Peyer's patch (tissue), 4 donors: Measurements from ENCODE around the gene ZNF576.

Experiments
- POLR2A ChIP-seq, 2 donors: fragments of 450-650 bp; IDR thresholded peaks; one replicate each; pipeline ENCODE4 v1.5.1; 2017; ENCODE audit warnings: antibody characterized with exemption in 2 of 2, mild to moderate bottlenecking in 2 of 2, moderate library complexity in 2 of 2
- TF ChIP-seq, protein P1 (sequence below), 6 experiments: fragments of 450-650 bp in 4 of 6; fragments of 200-600 bp in 2 of 6; sonication (generic) in 1 of 6; IDR thresholded peaks; one replicate each; pipeline ENCODE4 v1.5.1; 2017 to 2019; ENCODE audit warnings: antibody characterized with exemption in 6 of 6, mild to moderate bottlenecking in 3 of 6, moderate library complexity in 1 of 6

DNA sequence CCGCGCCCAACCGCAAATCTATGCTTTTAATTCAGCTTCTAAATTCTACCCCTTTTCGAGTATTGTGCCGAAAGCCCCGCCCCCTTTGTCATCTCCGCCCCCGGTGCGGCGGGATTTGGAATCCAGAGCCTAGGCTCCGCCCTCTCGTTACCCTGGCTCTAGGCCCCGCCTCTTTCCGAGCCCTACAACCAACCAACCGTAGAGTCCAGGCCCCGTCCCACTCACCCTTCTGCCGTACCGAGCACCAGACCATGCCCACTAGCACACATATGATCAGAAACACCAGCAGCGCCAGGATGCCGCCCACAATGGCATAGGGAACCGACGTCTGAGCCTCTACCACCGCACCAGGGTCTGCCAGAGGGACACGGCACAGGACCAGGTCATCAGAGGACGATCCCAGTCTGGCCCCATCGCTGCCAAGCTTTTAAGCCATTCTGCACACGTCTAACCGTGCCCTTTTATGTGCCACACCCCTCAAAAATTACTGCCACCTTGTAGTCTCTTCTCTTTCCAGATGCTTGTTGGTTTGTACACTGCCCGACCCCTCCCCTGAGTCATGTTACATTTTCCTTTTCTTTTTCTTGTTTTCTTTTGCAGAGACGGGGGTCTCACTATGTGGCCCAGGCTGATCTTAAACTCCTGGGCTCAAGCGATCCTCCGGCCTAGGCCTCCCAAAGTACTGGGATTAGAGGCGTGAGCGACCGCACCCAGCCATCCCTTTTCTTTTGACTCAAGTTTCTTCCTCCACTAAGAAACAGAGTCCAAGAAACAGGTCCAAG lies 27.7 kb downstream of the ZNF576 start:
- TF ChIP-seq, protein P1, sequence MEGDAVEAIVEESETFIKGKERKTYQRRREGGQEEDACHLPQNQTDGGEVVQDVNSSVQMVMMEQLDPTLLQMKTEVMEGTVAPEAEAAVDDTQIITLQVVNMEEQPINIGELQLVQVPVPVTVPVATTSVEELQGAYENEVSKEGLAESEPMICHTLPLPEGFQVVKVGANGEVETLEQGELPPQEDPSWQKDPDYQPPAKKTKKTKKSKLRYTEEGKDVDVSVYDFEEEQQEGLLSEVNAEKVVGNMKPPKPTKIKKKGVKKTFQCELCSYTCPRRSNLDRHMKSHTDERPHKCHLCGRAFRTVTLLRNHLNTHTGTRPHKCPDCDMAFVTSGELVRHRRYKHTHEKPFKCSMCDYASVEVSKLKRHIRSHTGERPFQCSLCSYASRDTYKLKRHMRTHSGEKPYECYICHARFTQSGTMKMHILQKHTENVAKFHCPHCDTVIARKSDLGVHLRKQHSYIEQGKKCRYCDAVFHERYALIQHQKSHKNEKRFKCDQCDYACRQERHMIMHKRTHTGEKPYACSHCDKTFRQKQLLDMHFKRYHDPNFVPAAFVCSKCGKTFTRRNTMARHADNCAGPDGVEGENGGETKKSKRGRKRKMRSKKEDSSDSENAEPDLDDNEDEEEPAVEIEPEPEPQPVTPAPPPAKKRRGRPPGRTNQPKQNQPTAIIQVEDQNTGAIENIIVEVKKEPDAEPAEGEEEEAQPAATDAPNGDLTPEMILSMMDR (IDR thresholded peaks at IDR 0.05) = no peak
- no peak for TF ChIP-seq POLR2A (IDR thresholded peaks at IDR 0.05)
